GM19035 (cell line): ENCODE data around the gene P3H3.

Experiments used
- ATAC-seq: cut with Tn5 transposase; IDR thresholded peaks from one replicate; pipeline ENCODE4 v1.9.1; 2021; ENCODE audit not compliant: unreplicated experiment

P3H3 gene

GRCh38 chr12:6796576-6796975, 31.6 kb upstream of the P3H3 start:
- no peak for ATAC-seq

DNA sequence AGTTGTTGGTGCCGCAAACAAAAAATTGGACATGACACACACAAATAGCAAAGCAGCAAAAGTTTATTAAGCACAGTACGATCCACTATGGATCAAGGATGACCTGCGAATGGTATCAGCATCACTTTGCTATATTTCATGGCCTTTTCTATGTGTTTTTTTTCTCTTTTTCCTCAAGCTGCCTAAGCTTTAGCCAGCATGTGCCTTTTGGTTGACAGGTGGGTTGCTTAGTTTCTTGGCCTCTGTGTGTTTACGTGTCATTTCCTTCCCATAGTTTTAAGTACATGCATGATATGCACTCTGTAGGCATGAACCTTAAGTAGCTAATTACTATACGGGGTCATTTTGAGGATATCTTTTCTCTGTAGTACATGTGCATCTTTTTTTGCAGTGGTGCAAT, 29.1 kb upstream of the P3H3 start:
- no peak for ATAC-seq

DNA sequence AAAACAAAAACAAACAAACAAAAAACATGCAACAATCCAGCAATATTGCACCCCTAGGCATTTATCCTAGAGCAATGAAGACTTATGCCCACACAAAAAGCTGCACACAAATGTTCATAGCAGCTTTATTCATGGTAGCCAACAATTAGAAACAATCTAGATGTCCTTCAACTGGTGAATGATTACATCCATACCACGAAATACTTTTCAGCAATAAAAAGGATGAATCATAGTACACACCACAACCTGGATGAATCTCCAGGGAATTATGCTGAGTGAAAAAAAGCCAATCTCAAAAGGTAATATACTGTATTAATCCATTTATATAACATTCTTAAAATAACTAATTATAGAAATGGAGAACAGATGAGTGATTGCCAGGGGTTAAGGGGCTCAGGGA, 21.0 kb upstream of the P3H3 start:
- no peak for ATAC-seq

DNA sequence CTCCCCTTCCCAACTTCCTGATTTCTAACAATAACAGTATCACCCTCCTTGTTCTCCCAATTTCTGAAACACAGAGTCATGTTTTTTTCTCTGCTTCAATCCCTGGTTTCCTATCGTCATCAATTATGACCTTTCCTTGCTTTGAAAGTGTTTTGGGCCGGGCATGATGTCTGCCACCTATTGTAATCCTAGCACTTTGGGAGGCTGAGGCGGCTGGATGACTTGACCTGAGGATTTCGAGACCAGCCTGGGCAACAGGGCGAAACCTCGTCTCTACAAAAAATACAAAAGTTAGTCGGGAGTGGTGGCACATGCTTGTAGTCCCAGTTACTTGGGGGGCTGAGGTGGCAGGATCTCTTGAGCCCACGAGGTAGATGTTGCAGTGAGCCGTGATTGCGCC, 19.2 kb upstream of the P3H3 start:
- ATAC-seq, result no peak

- ATAC-seq, result no peak
Observed at GRCh38 chr12:6810758-6811157, 17.4 kb upstream of the P3H3 start.

GRCh38 chr12:6813363-6813762, 14.8 kb upstream of the P3H3 start:
- ATAC-seq, result no peak

- no peak for ATAC-seq
Observed at GRCh38 chr12:6816598-6816997, 11.6 kb upstream of the P3H3 start.

DNA sequence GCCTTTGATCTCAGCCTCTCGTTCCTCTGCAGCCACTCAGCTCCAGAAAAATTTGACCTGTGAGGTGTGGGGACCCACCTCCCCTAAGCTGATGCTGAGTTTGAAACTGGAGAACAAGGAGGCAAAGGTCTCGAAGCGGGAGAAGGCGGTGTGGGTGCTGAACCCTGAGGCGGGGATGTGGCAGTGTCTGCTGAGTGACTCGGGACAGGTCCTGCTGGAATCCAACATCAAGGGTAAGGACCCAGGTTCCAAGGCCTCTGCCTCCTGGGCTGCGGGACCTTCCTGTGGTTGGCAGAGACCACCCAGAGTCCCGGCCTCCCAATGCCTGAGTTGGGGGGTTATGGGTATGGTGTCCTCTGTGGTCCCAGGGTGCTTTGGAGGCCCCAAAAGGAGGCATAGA, 11.1 kb upstream of the P3H3 start:
- no peak for ATAC-seq

- no peak for ATAC-seq
Observed at GRCh38 chr12:6817662-6818157, 10.5 kb upstream of the P3H3 start.

DNA sequence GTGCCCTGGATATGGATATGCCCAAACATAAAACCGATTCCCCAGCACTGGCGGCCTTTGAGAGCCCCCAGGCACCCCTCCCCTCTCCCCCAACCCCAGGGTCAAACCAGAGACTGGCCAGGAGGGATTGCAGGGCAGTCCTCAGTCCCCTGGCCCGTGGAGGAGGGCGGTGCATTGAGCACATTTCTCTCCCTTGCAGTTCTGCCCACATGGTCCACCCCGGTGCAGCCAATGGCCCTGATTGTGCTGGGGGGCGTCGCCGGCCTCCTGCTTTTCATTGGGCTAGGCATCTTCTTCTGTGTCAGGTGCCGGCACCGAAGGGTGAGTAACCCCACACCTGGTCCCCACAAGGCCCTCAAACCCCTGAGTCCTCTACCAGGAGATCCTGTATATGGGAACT, 10.0 kb upstream of the P3H3 start:
- ATAC-seq, result no peak

GRCh38 chr12:6818645-6819044, 9.6 kb upstream of the P3H3 start:
- ATAC-seq, result no peak

DNA sequence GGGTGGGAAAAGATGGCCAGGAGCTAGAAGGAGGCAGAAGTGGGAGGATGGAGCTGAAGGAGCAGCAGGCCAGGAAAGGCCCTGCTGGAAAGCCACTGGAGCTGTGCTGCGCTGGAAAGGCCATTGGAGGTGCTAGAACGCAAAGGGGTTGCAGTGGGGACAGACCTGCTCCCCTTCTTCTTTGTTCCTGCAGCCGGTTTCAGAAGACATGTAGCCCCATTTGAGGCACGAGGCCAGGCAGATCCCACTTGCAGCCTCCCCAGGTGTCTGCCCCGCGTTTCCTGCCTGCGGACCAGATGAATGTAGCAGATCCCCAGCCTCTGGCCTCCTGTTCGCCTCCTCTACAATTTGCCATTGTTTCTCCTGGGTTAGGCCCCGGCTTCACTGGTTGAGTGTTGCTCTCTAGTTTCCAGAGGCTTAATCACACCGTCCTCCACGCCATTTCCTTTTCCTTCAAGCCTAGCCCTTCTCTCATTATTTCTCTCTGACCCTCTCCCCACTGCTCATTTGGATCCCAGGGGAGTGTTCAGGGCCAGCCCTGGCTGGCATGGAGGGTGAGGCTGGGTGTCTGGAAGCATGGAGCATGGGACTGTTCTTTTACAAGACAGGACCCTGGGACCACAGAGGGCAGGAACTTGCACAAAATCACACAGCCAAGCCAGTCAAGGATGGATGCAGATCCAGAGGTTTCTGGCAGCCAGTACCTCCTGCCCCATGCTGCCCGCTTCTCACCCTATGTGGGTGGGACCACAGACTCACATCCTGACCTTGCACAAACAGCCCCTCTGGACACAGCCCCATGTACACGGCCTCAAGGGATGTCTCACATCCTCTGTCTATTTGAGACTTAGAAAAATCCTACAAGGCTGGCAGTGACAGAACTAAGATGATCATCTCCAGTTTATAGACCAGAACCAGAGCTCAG, 8.8 kb upstream of the P3H3 start:
- ATAC-seq, result no peak

GRCh38 chr12:6820166-6820565, 8.0 kb upstream of the P3H3 start:
- no peak for ATAC-seq

DNA sequence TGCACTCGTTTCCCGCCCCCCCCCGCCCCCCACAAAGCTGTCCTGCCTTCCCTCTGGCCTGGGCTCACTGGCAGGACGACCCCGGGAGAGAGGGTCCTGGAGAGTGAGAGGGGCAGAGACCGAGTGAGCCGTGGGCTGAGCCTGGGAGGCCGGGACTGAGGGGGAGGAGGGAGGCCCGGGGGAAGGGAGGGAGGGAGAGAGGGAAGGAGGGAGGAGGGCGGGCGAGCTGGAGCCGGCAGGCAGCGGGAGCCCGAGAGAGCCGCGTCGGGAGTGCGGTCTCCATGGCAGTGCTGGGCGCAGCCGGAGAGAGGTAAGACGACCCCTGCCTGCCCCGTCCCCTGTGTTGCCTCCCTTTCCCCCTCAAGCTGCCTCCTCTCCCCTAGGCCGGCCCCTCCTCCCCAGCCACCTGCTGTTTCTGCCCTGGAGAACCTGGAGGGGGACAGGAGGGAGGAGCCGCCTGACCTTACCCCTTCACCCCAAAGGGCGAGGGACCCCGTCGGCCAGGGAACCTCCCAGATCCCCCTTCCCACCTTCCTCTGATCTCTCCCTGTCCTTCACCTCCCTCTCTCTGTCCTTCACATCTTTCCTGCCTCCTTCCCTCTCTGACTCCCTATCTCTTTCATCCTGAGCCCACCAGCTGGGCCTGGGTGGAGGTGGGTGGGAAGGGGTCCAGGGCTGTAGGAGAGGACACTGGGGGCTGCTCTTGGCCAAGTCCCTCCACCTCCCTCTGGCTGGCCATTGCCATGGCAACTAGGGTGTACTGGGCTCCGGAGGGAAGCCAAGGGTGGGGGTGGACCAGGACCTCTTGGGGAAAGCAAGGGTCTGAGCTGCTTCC, 6.4 kb upstream of the P3H3 start, which contains the start of gene GPR162:
Gene GPR162, plus strand, starts transcription at position 231 of the 835 bp plus-strand sequence. CDS start 2,078 bp downstream, outside the sequence.
- no peak for ATAC-seq

GRCh38 chr12:6822426-6823135, 5.6 kb upstream of the P3H3 start:
- no peak for ATAC-seq

GRCh38 chr12:6823182-6824084, 4.8 kb upstream of the P3H3 start:
- ATAC-seq, result no peak

- ATAC-seq, result no peak
Observed at GRCh38 chr12:6824085-6824775, 4.0 kb upstream of the P3H3 start.

- ATAC-seq, result no peak
Observed at GRCh38 chr12:6824901-6825381, 3.3 kb upstream of the P3H3 start.

- no peak for ATAC-seq
Observed at GRCh38 chr12:6825398-6826124, 2.6 kb upstream of the P3H3 start.
